ENCODE results near the gene GFAP.
"Not testable (repeated sequence)": the region's sequence is repeated elsewhere in the genome, so short reads cannot be mapped to it uniquely, and the experiment has no call there.

DNA sequence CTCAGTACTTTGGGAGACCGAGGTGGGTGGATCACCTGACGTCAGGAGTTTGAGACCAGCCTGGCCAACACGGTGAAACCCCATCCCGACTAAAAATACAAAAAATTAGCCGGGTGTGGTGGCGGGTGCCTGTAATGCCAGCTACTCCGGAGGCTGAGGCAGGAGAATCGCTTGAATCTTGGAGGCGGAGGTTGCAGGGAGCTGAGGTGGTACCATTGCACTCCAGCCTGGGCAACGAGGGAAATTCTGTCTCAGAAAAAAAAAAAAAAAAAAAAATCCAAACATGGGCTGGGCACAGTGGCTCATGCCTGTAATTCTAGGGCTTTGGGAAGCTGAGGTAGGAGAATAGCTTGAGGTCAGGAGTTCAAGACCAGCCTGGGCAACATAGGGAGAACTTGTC, 30.4 kb upstream of the GFAP start:
- TF ChIP-seq, protein P1, sequence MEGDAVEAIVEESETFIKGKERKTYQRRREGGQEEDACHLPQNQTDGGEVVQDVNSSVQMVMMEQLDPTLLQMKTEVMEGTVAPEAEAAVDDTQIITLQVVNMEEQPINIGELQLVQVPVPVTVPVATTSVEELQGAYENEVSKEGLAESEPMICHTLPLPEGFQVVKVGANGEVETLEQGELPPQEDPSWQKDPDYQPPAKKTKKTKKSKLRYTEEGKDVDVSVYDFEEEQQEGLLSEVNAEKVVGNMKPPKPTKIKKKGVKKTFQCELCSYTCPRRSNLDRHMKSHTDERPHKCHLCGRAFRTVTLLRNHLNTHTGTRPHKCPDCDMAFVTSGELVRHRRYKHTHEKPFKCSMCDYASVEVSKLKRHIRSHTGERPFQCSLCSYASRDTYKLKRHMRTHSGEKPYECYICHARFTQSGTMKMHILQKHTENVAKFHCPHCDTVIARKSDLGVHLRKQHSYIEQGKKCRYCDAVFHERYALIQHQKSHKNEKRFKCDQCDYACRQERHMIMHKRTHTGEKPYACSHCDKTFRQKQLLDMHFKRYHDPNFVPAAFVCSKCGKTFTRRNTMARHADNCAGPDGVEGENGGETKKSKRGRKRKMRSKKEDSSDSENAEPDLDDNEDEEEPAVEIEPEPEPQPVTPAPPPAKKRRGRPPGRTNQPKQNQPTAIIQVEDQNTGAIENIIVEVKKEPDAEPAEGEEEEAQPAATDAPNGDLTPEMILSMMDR (conservative IDR thresholded peaks at IDR 0.05 in 1 of 2, IDR thresholded peaks at IDR 0.05 in 1 of 2; ENCODE audit: low read depth in 1 of 2, low read length in 2 of 2): not testable (repeated sequence)
- not testable (repeated sequence) for TF ChIP-seq EZH2 (IDR thresholded peaks at IDR 0.05; ENCODE audit: low read length, missing control alignments)
